ENCODE data around the gene TYR. TPM values are rescaled to one million over a fixed set of nuclear protein-coding genes. Genes with fewer than 3 reads are reported as not detected.
"Not testable (repeated sequence)": the region's sequence is repeated elsewhere in the genome, so short reads cannot be mapped to it uniquely, and the experiment has no call there.

Gene TYR
- total RNA-seq, 1 donor from 2014 or later, result not detected

- DNase-seq (ENCODE audit: low read depth), result no peak
- Histone ChIP-seq H3K36me3 (ENCODE audit: control insufficient read depth, insufficient read depth, low read length) (no peaks in the 10 kb centered on the region), H3K27me3 (ENCODE audit: control insufficient read depth, insufficient read depth, low read length) (no peaks in the 10 kb centered on the region), H3K4me3 (ENCODE audit: low read depth, low read length) (no peak overlapping the region)
- no peak for TF ChIP-seq CTCF (IDR thresholded peaks at IDR 0.05; ENCODE audit: insufficient read depth, low read length, poor library complexity, severe bottlenecking)
Observed at GRCh38 chr11:89235976-89236375, 58.3 kb downstream of the TYR start.

- not testable (repeated sequence) for H3K36me3 ChIP-seq (ENCODE audit: control insufficient read depth, insufficient read depth, low read length); H3K4me3 ChIP-seq (ENCODE audit: low read depth, low read length); DNase-seq (ENCODE audit: low read depth); H3K27me3 ChIP-seq (ENCODE audit: control insufficient read depth, insufficient read depth, low read length)
Observed at GRCh38 chr11:89247007-89247406, 69.3 kb downstream of the TYR start.

GRCh38 chr11:89249196-89249595 lies 71.5 kb downstream of the TYR start:
- TF ChIP-seq CTCF (IDR thresholded peaks at IDR 0.05; ENCODE audit: insufficient read depth, low read length, poor library complexity, severe bottlenecking), result no peak
- Histone ChIP-seq H3K27me3 (ENCODE audit: control insufficient read depth, insufficient read depth, low read length) (no peaks in the 10 kb centered on the region), H3K4me3 (ENCODE audit: low read depth, low read length) (no peak overlapping the region), H3K36me3 (ENCODE audit: control insufficient read depth, insufficient read depth, low read length) (no peaks in the 10 kb centered on the region)
- DNase-seq (ENCODE audit: low read depth), result no peak

GRCh38 chr11:89261483-89261882 lies 83.8 kb downstream of the TYR start:
- H3K36me3 ChIP-seq (ENCODE audit: control insufficient read depth, insufficient read depth, low read length); H3K4me3 ChIP-seq (ENCODE audit: low read depth, low read length); H3K27me3 ChIP-seq (ENCODE audit: control insufficient read depth, insufficient read depth, low read length); DNase-seq (ENCODE audit: low read depth): not testable (repeated sequence)

GRCh38 chr11:89267660-89268302 lies 90.1 kb downstream of the TYR start:
- Histone ChIP-seq H3K36me3 (ENCODE audit: control insufficient read depth, insufficient read depth, low read length) (no peaks in the 10 kb centered on the region), H3K27me3 (ENCODE audit: control insufficient read depth, insufficient read depth, low read length) (no peaks in the 10 kb centered on the region), H3K4me3 (ENCODE audit: low read depth, low read length) (no peak overlapping the region)
- no peak for DNase-seq (ENCODE audit: low read depth)
- TF ChIP-seq CTCF (IDR thresholded peaks at IDR 0.05; ENCODE audit: insufficient read depth, low read length, poor library complexity, severe bottlenecking), result no peak

GRCh38 chr11:89272540-89273088 lies 94.9 kb downstream of the TYR start:
- DNase-seq (ENCODE audit: low read depth); H3K36me3 ChIP-seq (ENCODE audit: control insufficient read depth, insufficient read depth, low read length); H3K27me3 ChIP-seq (ENCODE audit: control insufficient read depth, insufficient read depth, low read length); H3K4me3 ChIP-seq (ENCODE audit: low read depth, low read length): not testable (repeated sequence)

GRCh38 chr11:89273220-89273619 lies 95.5 kb downstream of the TYR start:
- not testable (repeated sequence) for H3K4me3 ChIP-seq (ENCODE audit: low read depth, low read length); H3K36me3 ChIP-seq (ENCODE audit: control insufficient read depth, insufficient read depth, low read length); DNase-seq (ENCODE audit: low read depth); H3K27me3 ChIP-seq (ENCODE audit: control insufficient read depth, insufficient read depth, low read length)

GRCh38 chr11:89275966-89276365 lies 98.3 kb downstream of the TYR start:
- DNase-seq (ENCODE audit: low read depth), result no peak
- no peak for TF ChIP-seq CTCF (IDR thresholded peaks at IDR 0.05; ENCODE audit: insufficient read depth, low read length, poor library complexity, severe bottlenecking)
- Histone ChIP-seq H3K36me3 (ENCODE audit: control insufficient read depth, insufficient read depth, low read length) (no peaks in the 10 kb centered on the region), H3K4me3 (ENCODE audit: low read depth, low read length) (no peak overlapping the region), H3K27me3 (ENCODE audit: control insufficient read depth, insufficient read depth, low read length) (no peaks in the 10 kb centered on the region)

Measured in kidney epithelial cell (primary cell).